Effector memory CD4-positive, alpha-beta T cell (primary cell): Measurements from ENCODE around the gene RTP1.

Experiments
- DNase-seq, 3 donors: peaks; one replicate each; pipeline ENCODE4 v3.0.0-alpha.2; 2020
- H3K27ac ChIP-seq: 2 replicates; pipeline ENCODE4 v1.7.0; 2013; ENCODE audit warnings: mild to moderate bottlenecking, low read length, moderate library complexity; ENCODE audit not compliant: insufficient read depth, poor library complexity, severe bottlenecking
- H3K27me3 ChIP-seq: replicated peaks from 2 replicates; pipeline ENCODE4 v1.7.0; 2013; ENCODE audit warnings: mild to moderate bottlenecking, low read length; ENCODE audit not compliant: insufficient read depth, control insufficient read depth, poor library complexity, severe bottlenecking
- H3K36me3 ChIP-seq: 2 replicates; pipeline ENCODE4 v1.7.0; 2013; ENCODE audit warnings: mild to moderate bottlenecking, low read length, moderate library complexity; ENCODE audit not compliant: control insufficient read depth, insufficient read depth
- H3K4me1 ChIP-seq: 2 replicates; pipeline ENCODE4 v1.7.0; 2013; ENCODE audit warnings: low read length, mild to moderate bottlenecking; ENCODE audit not compliant: control insufficient read depth, insufficient read depth, poor library complexity, severe bottlenecking
- H3K4me3 ChIP-seq: 2 replicates; pipeline ENCODE4 v1.7.0; 2013; ENCODE audit warnings: low read length, low read depth, mild to moderate bottlenecking; ENCODE audit not compliant: insufficient read depth, poor library complexity, severe bottlenecking
- H3K9me3 ChIP-seq: 2 replicates; pipeline ENCODE4 v1.7.0; 2013; ENCODE audit warnings: mild to moderate bottlenecking, low read length, moderate library complexity; ENCODE audit not compliant: control insufficient read depth

The RTP1 gene

DNA sequence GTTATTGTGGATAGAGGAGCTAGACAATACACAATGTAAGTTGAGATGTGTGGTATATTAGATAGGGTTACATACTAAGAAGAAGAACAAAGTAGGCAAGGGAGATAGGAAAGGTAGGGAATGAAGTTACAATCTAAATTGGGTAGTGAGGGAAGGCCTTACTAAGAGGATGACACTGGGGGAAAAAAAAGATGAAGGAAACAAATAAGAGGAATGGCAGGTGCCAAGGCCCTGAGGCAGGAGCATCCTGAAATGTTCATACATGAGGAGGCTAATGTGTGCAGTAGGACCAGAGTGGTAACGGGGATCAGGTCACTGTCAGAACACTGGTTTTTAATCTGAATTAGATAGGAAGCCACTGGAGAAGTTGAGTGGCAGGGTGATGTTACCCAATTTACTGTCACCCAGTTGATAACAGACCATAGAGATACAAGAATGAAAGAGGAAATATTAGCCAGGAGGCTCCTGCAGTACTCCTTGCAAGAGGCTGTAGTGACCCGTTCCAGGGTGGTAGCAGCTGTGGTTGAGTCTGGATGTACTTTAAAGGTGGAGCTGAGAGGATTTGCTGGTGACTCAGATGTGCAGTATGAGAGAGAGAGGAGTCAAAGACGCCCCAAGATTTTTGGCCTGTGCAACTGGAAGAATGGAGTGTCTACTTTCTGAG lies 14.4 kb downstream of the RTP1 start:
- no peak overlapping the region for H3K4me3 ChIP-seq
- no peaks in the 10 kb centered on the region for H3K27me3 ChIP-seq
- H3K9me3 ChIP-seq: no peaks in the 10 kb centered on the region
- H3K4me1 ChIP-seq: no peaks in the 10 kb centered on the region
- no peak overlapping the region for H3K27ac ChIP-seq
- DNase-seq: no peak
- H3K36me3 ChIP-seq: no peaks in the 10 kb centered on the region

- Histone ChIP-seq H3K27me3 (no peaks in the 10 kb centered on the region), H3K4me1 (no peaks in the 10 kb centered on the region), H3K9me3 (no peaks in the 10 kb centered on the region), H3K36me3 (no peaks in the 10 kb centered on the region), H3K4me3 (no peak overlapping the region), H3K27ac (no peak overlapping the region)
- no peak for DNase-seq
Measured at GRCh38 chr3:187212196-187212545, 14.9 kb downstream of the RTP1 start.

DNA sequence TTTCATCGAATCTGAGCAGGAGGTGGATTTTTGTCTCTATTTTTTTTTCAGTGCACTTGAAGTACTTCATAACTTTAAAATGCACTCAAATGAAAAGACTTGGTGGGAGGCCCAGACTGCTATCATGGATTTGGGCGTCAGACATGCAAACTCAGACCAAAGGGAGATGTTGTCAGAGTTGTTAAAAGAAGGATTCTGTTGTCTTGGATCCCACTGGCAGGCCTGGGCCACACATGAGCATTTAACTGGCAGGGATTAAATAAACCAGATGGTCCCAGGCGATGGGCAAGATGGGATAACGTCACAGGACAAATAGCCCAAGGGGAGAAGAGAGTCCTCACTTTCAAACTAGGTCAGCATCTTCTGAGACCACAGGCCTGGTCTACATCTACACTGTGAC lies 15.4 kb downstream of the RTP1 start:
- no peaks in the 10 kb centered on the region for H3K27me3 ChIP-seq
- H3K4me3 ChIP-seq: no peak overlapping the region
- H3K4me1 ChIP-seq: no peaks in the 10 kb centered on the region
- DNase-seq: no peak
- no peak overlapping the region for H3K27ac ChIP-seq
- H3K36me3 ChIP-seq: no peaks in the 10 kb centered on the region
- no peaks in the 10 kb centered on the region for H3K9me3 ChIP-seq

- no peak overlapping the region for H3K27ac ChIP-seq
- DNase-seq: no peak
- H3K4me3 ChIP-seq: no peak overlapping the region
- H3K27me3 ChIP-seq: no peaks in the 10 kb centered on the region
- H3K36me3 ChIP-seq: no peaks in the 10 kb centered on the region
- no peaks in the 10 kb centered on the region for H3K9me3 ChIP-seq
- H3K4me1 ChIP-seq: no peaks in the 10 kb centered on the region
Measured at GRCh38 chr3:187213616-187214015, 16.3 kb downstream of the RTP1 start.

GRCh38 chr3:187215460-187215859 lies 18.2 kb downstream of the RTP1 start:
- no peaks in the 10 kb centered on the region for H3K4me1 ChIP-seq
- no peak for DNase-seq
- no peak overlapping the region for H3K27ac ChIP-seq
- no peaks in the 10 kb centered on the region for H3K27me3 ChIP-seq
- H3K4me3 ChIP-seq: no peak overlapping the region
- H3K36me3 ChIP-seq: no peaks in the 10 kb centered on the region
- H3K9me3 ChIP-seq: no peaks in the 10 kb centered on the region

DNA sequence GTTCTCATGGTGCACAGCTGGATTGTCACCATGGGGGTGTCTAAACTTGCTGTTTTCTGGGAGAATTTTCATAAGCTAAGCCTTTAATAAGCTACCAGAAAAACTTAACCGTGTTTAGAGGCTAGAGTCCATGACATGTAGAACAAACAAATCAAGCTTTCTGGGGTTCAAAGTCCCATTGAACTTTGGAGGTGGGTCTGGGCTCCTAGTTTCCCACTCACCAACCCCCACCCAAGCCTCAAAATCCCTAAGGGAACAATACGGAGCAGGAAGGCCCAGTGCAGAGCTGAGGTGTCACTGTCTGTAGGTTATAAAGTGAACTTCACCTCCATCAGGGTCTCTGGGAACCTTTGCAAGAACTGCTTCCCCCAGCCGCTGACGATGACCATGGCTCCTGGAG lies 25.5 kb downstream of the RTP1 start:
- DNase-seq: no peak
- Histone ChIP-seq H3K4me1 (no peaks in the 10 kb centered on the region), H3K9me3 (no peaks in the 10 kb centered on the region), H3K27me3 (no peaks in the 10 kb centered on the region), H3K36me3 (no peaks in the 10 kb centered on the region), H3K27ac (no peak overlapping the region), H3K4me3 (no peak overlapping the region)

- Histone ChIP-seq H3K4me3 (no peak overlapping the region), H3K27me3 (no peaks in the 10 kb centered on the region), H3K36me3 (no peaks in the 10 kb centered on the region), H3K9me3 (no peaks in the 10 kb centered on the region), H3K4me1 (no peaks in the 10 kb centered on the region), H3K27ac (no peak overlapping the region)
- DNase-seq: no peak
Measured at GRCh38 chr3:187223799-187224198, 26.5 kb downstream of the RTP1 start.

DNA sequence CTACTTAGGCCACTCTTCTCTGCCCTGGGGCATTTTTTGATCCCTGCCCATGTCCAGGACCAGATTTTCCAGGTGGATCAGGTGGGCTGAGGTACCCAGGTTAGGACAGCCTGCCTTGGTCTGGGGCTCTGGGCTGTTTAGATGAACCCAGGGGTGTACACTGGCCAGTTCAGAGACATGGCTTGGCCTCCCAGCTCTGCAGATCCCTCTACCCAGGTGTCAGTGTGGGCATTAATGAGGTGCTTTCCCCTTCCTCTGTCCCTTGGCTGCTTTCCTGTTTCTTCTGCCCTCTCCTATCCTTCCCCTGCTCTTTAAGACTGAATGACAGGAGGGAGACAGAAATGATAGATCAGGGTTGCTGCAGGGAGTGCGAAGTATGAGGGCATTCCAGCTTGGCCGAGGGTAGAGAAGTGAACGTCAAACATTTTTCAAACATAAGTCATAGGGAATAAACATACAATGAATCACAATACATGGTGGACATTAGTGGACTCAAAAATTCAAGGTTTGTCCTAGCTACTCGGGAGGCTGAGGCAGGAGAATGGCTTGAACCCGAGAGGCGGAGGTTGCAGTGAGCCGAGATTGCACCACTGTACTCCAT lies 30.5 kb downstream of the RTP1 start:
- DNase-seq: no peak
- Histone ChIP-seq H3K4me3 (no peak overlapping the region), H3K9me3 (no peaks in the 10 kb centered on the region), H3K4me1 (no peaks in the 10 kb centered on the region), H3K27me3 (no peaks in the 10 kb centered on the region), H3K27ac (no peak overlapping the region), H3K36me3 (no peaks in the 10 kb centered on the region)

GRCh38 chr3:187228740-187229139 lies 31.5 kb downstream of the RTP1 start:
- no peaks in the 10 kb centered on the region for H3K27me3 ChIP-seq
- H3K4me1 ChIP-seq: no peaks in the 10 kb centered on the region
- H3K9me3 ChIP-seq: no peaks in the 10 kb centered on the region
- no peak overlapping the region for H3K4me3 ChIP-seq
- no peak overlapping the region for H3K27ac ChIP-seq
- DNase-seq: no peak
- no peaks in the 10 kb centered on the region for H3K36me3 ChIP-seq

GRCh38 chr3:187230011-187230410 lies 32.7 kb downstream of the RTP1 start:
- Histone ChIP-seq H3K36me3 (no peaks in the 10 kb centered on the region), H3K4me1 (no peaks in the 10 kb centered on the region), H3K27ac (no peak overlapping the region), H3K9me3 (no peaks in the 10 kb centered on the region), H3K4me3 (no peak overlapping the region), H3K27me3 (no peaks in the 10 kb centered on the region)
- no peak for DNase-seq
